22Rv1 (cell line): ENCODE data around the gene HOXD10.

Source experiments
- H3K27ac ChIP-seq: fragments of 450-650 bp; 2 replicates; pipeline ENCODE4 v1.5.1; 2017
- ZFX ChIP-seq: fragments of 450-650 bp; IDR thresholded peaks from 2 replicates; pipeline ENCODE4 v1.6.1; 2017; ENCODE audit warnings: antibody characterized with exemption, borderline replicate concordance
- TF ChIP-seq, protein P1 (sequence below): fragments of 450-650 bp; IDR thresholded peaks from 2 replicates; pipeline ENCODE4 v1.5.1; 2017; ENCODE audit warnings: mild to moderate bottlenecking

HOXD10 gene

DNA sequence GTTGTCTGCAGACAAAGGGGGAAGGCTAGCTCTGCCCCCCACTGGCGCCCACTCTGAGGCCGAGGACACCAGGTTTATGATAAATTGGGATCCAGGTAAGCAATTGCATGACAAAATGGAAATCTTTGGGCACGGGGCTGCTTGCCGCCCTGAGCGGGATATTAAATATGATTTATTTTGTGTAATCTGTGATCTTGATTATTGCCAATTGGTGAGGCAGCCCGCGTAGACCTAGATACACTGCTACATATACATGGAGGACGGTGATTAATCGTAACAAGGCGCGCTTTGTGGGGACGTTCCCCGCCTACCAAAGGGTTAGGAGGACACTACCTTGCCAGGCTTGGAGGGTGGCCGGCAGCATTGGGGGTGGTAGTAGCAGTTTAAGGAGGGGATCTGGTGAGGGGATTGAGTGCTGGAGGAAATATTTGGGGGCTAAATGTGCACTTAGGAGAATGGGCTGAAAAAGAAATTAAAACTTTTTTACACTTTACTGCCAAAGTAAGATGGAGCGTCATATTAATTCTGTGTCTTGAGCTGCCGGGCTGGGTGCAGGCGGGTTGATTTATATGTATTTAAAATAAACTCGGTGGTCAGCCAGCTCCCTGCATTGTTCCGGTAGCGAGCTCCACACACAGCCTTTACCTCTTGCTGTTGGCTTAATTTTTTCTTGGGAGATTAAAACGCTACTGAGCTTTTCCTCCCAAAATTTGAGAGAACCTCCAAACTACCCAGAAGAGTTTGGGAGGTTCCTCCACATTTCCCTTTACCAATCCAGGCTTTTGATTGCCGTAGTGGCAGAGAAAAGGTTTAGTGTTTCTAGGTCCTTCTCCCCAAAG lies 44.6 kb downstream of the HOXD10 start:
- TF ChIP-seq, protein P1, sequence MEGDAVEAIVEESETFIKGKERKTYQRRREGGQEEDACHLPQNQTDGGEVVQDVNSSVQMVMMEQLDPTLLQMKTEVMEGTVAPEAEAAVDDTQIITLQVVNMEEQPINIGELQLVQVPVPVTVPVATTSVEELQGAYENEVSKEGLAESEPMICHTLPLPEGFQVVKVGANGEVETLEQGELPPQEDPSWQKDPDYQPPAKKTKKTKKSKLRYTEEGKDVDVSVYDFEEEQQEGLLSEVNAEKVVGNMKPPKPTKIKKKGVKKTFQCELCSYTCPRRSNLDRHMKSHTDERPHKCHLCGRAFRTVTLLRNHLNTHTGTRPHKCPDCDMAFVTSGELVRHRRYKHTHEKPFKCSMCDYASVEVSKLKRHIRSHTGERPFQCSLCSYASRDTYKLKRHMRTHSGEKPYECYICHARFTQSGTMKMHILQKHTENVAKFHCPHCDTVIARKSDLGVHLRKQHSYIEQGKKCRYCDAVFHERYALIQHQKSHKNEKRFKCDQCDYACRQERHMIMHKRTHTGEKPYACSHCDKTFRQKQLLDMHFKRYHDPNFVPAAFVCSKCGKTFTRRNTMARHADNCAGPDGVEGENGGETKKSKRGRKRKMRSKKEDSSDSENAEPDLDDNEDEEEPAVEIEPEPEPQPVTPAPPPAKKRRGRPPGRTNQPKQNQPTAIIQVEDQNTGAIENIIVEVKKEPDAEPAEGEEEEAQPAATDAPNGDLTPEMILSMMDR, result no peak
- TF ChIP-seq ZFX, result no peak
- H3K27ac ChIP-seq, result no peak overlapping the region

DNA sequence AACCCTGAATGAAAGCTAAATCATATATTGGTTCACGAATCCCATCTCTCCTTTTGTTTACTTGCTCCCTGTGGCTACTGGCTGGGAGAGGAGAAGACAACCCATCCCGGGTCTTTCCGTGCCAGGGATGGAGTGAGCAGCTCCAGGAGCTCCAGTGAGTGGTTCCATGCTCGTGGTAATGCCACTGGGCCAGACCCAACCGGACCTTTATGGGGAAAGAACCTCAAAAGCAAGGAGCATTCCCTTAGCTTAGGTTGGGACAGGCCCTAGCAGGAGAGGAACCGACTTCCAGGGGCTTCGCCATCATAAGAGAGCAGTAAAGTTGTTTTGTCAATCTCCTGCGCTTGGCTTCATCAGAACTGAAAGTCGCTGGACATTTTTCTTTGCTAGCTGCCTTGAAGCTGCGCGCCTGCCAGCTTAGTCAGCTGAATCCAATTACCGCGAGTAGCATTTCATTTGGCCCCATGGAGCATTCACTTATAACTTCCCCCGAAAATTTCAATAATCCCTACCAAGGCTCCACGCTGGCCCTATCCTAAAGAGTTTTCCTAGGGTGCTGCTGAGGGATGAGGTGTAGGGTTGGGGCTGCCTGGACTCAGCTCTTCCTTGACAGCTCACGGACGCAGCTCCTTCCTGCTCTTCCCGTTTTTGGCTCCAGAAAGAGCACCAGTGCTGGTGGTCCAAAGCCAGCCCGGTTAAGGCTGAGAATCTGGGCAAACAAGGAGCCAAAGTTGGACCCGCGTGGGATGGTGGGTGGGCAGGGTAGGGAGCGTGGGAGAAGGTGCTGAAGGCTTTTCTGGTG lies 45.4 kb downstream of the HOXD10 start:
- TF ChIP-seq ZFX, result no peak
- TF ChIP-seq, protein P1, result no peak
- H3K27ac ChIP-seq, result no peak overlapping the region

DNA sequence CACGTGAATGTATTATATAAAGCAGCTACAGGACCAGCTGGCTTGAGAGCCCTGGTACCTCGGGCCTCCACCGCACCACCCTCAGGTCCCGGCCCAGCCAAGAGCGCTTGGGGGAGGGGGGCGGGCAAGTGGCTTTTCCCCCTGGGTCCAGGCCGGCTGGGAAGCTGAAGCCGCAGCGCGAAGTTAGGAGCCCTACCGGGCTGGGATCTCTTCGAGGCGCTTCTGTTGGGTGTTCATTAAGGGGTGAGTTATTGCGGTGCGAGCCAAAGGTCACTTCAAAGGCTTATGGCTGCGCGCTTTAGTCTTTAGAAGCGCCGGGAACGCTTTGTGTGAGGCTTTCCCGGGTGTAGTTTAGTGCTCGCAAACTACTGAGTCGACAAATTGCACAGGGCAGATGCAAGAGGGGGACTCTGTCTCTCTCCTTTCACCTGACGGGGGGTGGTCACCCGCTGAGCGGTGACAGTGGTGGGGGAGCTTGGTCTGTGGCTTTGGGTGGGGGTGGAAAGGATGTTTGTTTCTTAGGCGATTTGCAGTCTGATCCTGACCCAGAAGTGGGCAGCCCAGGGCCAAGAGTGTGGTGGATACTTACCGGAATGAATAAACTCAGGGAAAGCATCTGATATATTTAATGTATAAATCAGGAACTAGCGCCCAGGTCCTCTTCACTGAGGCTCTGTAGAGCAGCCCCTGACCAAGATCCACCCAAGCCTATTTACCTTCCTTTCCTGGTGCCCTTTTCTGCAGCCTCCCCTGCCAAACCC lies 46.5 kb downstream of the HOXD10 start:
- no peak overlapping the region for H3K27ac ChIP-seq
- no peak for TF ChIP-seq ZFX
- TF ChIP-seq, protein P1, result no peak

DNA sequence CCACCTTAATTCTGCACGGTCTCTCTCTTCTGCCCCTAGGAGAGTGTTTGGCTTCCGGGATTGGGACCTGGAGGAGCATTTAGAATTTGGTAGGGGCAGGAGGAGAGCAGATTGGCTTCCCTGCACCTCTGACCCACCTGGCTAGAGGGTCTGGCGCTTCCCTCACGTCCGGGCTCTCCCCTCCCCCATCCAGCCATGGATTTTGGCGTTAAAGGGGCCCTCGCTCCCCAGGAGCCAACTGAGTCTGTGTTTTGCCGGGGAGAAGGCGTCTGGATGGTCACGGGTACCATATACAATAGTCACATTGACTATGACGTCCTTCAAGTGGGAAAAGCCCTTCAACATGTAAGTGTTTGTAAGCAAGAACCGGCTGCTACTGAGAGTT lies 47.1 kb downstream of the HOXD10 start:
- no peak overlapping the region for H3K27ac ChIP-seq
- TF ChIP-seq ZFX, result no peak
- TF ChIP-seq, protein P1, result no peak

DNA sequence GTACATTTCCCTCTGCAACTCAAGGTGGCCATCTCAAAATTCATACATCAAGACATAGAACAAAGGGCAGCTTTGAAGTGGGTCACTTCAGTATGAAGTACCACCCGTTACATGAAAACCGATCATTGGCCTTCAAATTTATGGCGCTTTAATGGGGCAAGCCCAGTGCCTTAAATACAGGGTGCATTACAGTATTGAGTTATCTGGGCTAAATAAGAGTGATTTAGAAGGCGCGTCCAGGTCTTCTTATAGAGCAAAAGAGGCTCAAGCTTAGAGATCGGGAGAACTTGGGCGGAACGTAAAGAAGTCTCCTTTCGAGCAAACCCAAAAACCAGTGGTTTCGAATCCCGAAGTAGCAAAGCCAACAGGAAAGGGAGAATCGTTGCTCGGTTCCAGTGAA lies 47.6 kb downstream of the HOXD10 start:
- no peak for TF ChIP-seq ZFX
- TF ChIP-seq, protein P1, result no peak
- no peak overlapping the region for H3K27ac ChIP-seq

DNA sequence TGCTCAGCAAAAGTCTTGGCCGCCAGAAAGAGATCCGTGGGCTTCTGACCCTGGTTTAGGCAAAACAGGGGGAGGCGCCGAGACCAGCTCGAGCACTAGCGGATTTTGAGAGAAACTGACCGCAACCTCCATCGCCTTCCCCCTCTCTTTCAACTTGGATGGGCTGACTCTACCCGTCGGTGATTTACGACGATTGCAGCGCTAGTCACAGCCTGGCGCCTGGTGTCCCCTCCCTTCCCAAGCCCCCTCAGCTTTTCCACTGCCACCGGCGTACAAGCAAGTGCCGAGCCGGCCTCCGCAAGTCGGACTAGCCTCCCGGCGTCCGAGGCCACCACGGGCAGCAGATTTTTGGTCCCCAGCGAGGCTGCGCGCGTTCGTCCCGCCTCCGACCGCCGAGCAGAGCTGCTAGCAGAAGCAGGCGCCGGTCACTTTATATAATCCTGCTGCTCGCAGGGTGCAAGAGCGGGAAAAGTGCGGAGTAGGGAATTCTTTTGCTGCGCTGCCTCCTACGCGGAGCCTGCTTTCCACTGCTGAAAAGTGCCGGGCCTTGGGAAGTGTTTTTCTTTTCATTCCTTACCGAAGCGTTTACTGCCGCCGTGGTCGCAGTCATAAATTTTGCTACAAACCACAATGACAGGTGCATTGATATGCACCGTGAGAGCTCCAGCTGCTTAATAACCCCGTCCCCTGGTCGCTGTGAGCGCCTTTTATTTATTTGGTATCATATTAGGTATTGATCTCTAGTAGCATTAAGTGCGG lies 48.2 kb downstream of the HOXD10 start:
- no peak for TF ChIP-seq ZFX
- TF ChIP-seq, protein P1, result no peak
- no peak overlapping the region for H3K27ac ChIP-seq
